ENCODE measurements around the gene EVC. TPM values are rescaled to one million over a fixed set of nuclear protein-coding genes. Genes with fewer than 3 reads are reported as not detected.

Gene EVC
- total RNA-seq, 2 donors from 2014 or later: 18.4 to 30.0 TPM

GRCh38 chr4:5791654-5792053 is 80.7 kb downstream of the EVC start:
- Histone ChIP-seq H3K4me3 (no peak overlapping the region), H3K27me3 (no peaks in the 10 kb centered on the region), H3K36me3 (replicated peaks in 1 of 2; ENCODE audit: insufficient read depth in 1 of 2, low read depth in 2 of 2) (no peaks in the 10 kb centered on the region), H3K9me3 (no peaks in the 10 kb centered on the region), H3K27ac (no peak overlapping the region), H3K4me1 (no peaks in the 10 kb centered on the region)
- ATAC-seq (no peak), DNase-seq (no peak)
- intact Hi-C loops (cut with DNase I): no loop called here
- TF ChIP-seq CTCF (IDR thresholded peaks at IDR 0.05) (no peak), POLR2A (IDR thresholded peaks at IDR 0.05) (no peak)
- 94 to 97% methylated on average over 3 of the region's 3 CpGs for WGBS, 2 donors

- WGBS, 2 donors: 82 to 93% methylated on average over 13 of the region's 13 CpGs
- ATAC-seq: no peak
- H3K27me3 ChIP-seq: no peaks in the 10 kb centered on the region
- intact Hi-C loops (cut with DNase I): no loop called here
- H3K4me1 ChIP-seq: no peaks in the 10 kb centered on the region
- DNase-seq: no peak
- no peak overlapping the region for H3K4me3 ChIP-seq
- H3K9me3 ChIP-seq: no peaks in the 10 kb centered on the region
- no peak overlapping the region for H3K27ac ChIP-seq
- TF ChIP-seq POLR2A (IDR thresholded peaks at IDR 0.05): no peak
- no peak for TF ChIP-seq CTCF (IDR thresholded peaks at IDR 0.05)
- no peaks in the 10 kb centered on the region for H3K36me3 ChIP-seq (replicated peaks in 1 of 2; ENCODE audit: insufficient read depth in 1 of 2, low read depth in 2 of 2)
These were observed 82.5 kb downstream of the EVC start for GRCh38 chr4:5793514-5793913.

GRCh38 chr4:5795580-5795979 is 84.6 kb downstream of the EVC start:
- ATAC-seq (no peak), DNase-seq (no peak)
- Histone ChIP-seq H3K4me3 (no peak overlapping the region), H3K9me3 (no peaks in the 10 kb centered on the region), H3K36me3 (replicated peaks in 1 of 2; ENCODE audit: insufficient read depth in 1 of 2, low read depth in 2 of 2) (no peaks in the 10 kb centered on the region), H3K4me1 (no peaks in the 10 kb centered on the region), H3K27me3 (no peaks in the 10 kb centered on the region), H3K27ac (no peak overlapping the region)
- no peak for TF ChIP-seq CTCF (IDR thresholded peaks at IDR 0.05)
- TF ChIP-seq POLR2A (IDR thresholded peaks at IDR 0.05): no peak
- WGBS, 2 donors: 77 to 98% methylated on average over 5 of the region's 5 CpGs
- intact Hi-C loops (cut with DNase I): no loop called here

GRCh38 chr4:5796976-5797375 is 86.0 kb downstream of the EVC start:
- H3K4me3 ChIP-seq: no peak overlapping the region
- no peak for DNase-seq
- H3K9me3 ChIP-seq: no peaks in the 10 kb centered on the region
- intact Hi-C loops (cut with DNase I): no loop called here
- no peak overlapping the region for H3K27ac ChIP-seq
- TF ChIP-seq POLR2A (IDR thresholded peaks at IDR 0.05): no peak
- TF ChIP-seq CTCF (IDR thresholded peaks at IDR 0.05): no peak
- WGBS, 2 donors: 93 to 94% methylated on average over 14 to 18 of the region's 18 CpGs
- no peaks in the 10 kb centered on the region for H3K4me1 ChIP-seq
- no peaks in the 10 kb centered on the region for H3K36me3 ChIP-seq (replicated peaks in 1 of 2; ENCODE audit: insufficient read depth in 1 of 2, low read depth in 2 of 2)
- no peaks in the 10 kb centered on the region for H3K27me3 ChIP-seq
- ATAC-seq: no peak

- Histone ChIP-seq H3K27ac (no peak overlapping the region), H3K27me3 (no peaks in the 10 kb centered on the region), H3K9me3 (no peaks in the 10 kb centered on the region), H3K4me1 (no peaks in the 10 kb centered on the region), H3K4me3 (no peak overlapping the region), H3K36me3 (replicated peaks in 1 of 2; ENCODE audit: insufficient read depth in 1 of 2, low read depth in 2 of 2) (no peaks in the 10 kb centered on the region)
- TF ChIP-seq POLR2A (IDR thresholded peaks at IDR 0.05) (no peak), CTCF (IDR thresholded peaks at IDR 0.05) (no peak)
- WGBS, 2 donors: 88 to 94% methylated on average over 6 of the region's 6 CpGs
- intact Hi-C loops (cut with DNase I): no loop called here
- ATAC-seq (no peak), DNase-seq (no peak)
These were observed 86.9 kb downstream of the EVC start for GRCh38 chr4:5797866-5798265.
